Large intestine (tissue), 3 donors: ENCODE measurements around the gene GRM2. TPM values are rescaled to one million over a fixed set of nuclear protein-coding genes. Genes with fewer than 3 reads are reported as not detected.

ENCODE experiments used
- DNase-seq, 2 donors: peaks; one replicate each; pipeline versions ENCODE4 v3.0.0 to v3.0.0-alpha.2; 2013
- H3K27ac ChIP-seq: one replicate; pipeline ENCODE4 v1.5.1; 2013; ENCODE audit warnings: low read length
- H3K27me3 ChIP-seq: 2 replicates; pipeline ENCODE4 v1.6.1; 2013; ENCODE audit warnings: low read length; ENCODE audit not compliant: control insufficient read depth, insufficient read depth
- H3K36me3 ChIP-seq: 2 replicates; pipeline ENCODE4 v1.6.1; 2013; ENCODE audit warnings: low read length; ENCODE audit not compliant: control insufficient read depth, insufficient read depth
- H3K4me1 ChIP-seq: one replicate; pipeline ENCODE4 v1.6.1; 2013; ENCODE audit warnings: low read length; ENCODE audit not compliant: control insufficient read depth, insufficient read depth
- H3K4me3 ChIP-seq: one replicate; pipeline ENCODE4 v1.5.1; 2013; ENCODE audit warnings: low read length
- H3K9me3 ChIP-seq: one replicate; pipeline ENCODE4 v1.6.1; 2013; ENCODE audit warnings: mild to moderate bottlenecking, low read depth, low read length, moderate library complexity; ENCODE audit not compliant: control insufficient read depth
- WGBS: methylation state at CpG from one replicate; pipeline ENCODE4 v1.1.5; 2013; ENCODE audit warnings: low lambda C conversion rate; ENCODE audit not compliant: insufficient coverage; 5-methylcytosine and 5-hydroxymethylcytosine counted together
- polyA plus RNA-seq: library from polyadenylated mRNA; unstranded; fragments of 120-200 nt; gene quantifications from one replicate; pipeline ENCODE4 v1.2.1, GENCODE V29; 2013

Gene GRM2
- polyA plus RNA-seq, 1 donor: 0.18 TPM

- peaks cover 42% of the 10 kb centered on the region for H3K36me3 ChIP-seq
Observed at GRCh38 chr3:51704511-51704950, 2.3 kb upstream of the GRM2 start.

GRCh38 chr3:51705276-51706020 lies 1.4 kb upstream of the GRM2 start:
- Histone ChIP-seq H3K36me3 (peaks cover 33% of the 10 kb centered on the region), H3K4me3 (no peak overlapping the region), H3K9me3 (no peaks in the 10 kb centered on the region), H3K4me1 (no peaks in the 10 kb centered on the region), H3K27me3 (peaks cover 23% of the 10 kb centered on the region), H3K27ac (no peak overlapping the region)
- WGBS: no CpG with 5 or more reads among the region's 8 CpGs
- no peak for DNase-seq

More at GRCh38 chr3:51704511-51704950, 2.3 kb upstream of the GRM2 start:
- H3K9me3 ChIP-seq: no peaks in the 10 kb centered on the region
- no peak overlapping the region for H3K27ac ChIP-seq
- no peak for DNase-seq
- no CpG with 5 or more reads among the region's 4 CpGs for WGBS
- H3K4me1 ChIP-seq: no peaks in the 10 kb centered on the region
- peaks cover 23% of the 10 kb centered on the region for H3K27me3 ChIP-seq
- no peak overlapping the region for H3K4me3 ChIP-seq

- no peak overlapping the region for H3K4me3 ChIP-seq
- no peaks in the 10 kb centered on the region for H3K4me1 ChIP-seq
- H3K9me3 ChIP-seq: no peaks in the 10 kb centered on the region
- no peak overlapping the region for H3K27ac ChIP-seq
- no CpG with 5 or more reads among the region's 3 CpGs for WGBS
- DNase-seq: no peak
- H3K36me3 ChIP-seq: peaks cover 28% of the 10 kb centered on the region
- H3K27me3 ChIP-seq: peaks cover 23% of the 10 kb centered on the region
Observed at GRCh38 chr3:51706021-51706485, 815 bp upstream of the GRM2 start.

GRCh38 chr3:51708216-51708845 lies 1.5 kb downstream of the GRM2 start:
- no CpG with 5 or more reads among the region's 3 CpGs for WGBS
- peaks cover 23% of the 10 kb centered on the region for H3K27me3 ChIP-seq
- H3K4me3 ChIP-seq: no peak overlapping the region
- H3K27ac ChIP-seq: no peak overlapping the region
- no peaks in the 10 kb centered on the region for H3K9me3 ChIP-seq
- DNase-seq: no peak
- no peaks in the 10 kb centered on the region for H3K4me1 ChIP-seq
- peaks cover 12% of the 10 kb centered on the region for H3K36me3 ChIP-seq

- no peak for DNase-seq
- peaks cover 6% of the 10 kb centered on the region for H3K36me3 ChIP-seq
- H3K9me3 ChIP-seq: no peaks in the 10 kb centered on the region
- no CpG with 5 or more reads among the region's 17 CpGs for WGBS
- H3K27me3 ChIP-seq: peaks cover 23% of the 10 kb centered on the region
- no peak overlapping the region for H3K4me3 ChIP-seq
- H3K27ac ChIP-seq: no peak overlapping the region
- H3K4me1 ChIP-seq: no peaks in the 10 kb centered on the region
Observed at GRCh38 chr3:51709004-51709420, 2.1 kb downstream of the GRM2 start.

GRCh38 chr3:51709675-51710074 lies 2.8 kb downstream of the GRM2 start:
- H3K4me3 ChIP-seq: no peak overlapping the region
- peaks cover 23% of the 10 kb centered on the region for H3K27me3 ChIP-seq
- no peaks in the 10 kb centered on the region for H3K4me1 ChIP-seq
- H3K36me3 ChIP-seq: no peaks in the 10 kb centered on the region
- 80% methylated on average over 1 of the region's 4 CpGs for WGBS
- no peaks in the 10 kb centered on the region for H3K9me3 ChIP-seq
- DNase-seq: no peak
- H3K27ac ChIP-seq: no peak overlapping the region

GRCh38 chr3:51710631-51711351 lies 3.9 kb downstream of the GRM2 start:
- no peaks in the 10 kb centered on the region for H3K36me3 ChIP-seq
- peaks cover 23% of the 10 kb centered on the region for H3K27me3 ChIP-seq
- DNase-seq: no peak
- peaks cover 3% of the 10 kb centered on the region for H3K9me3 ChIP-seq
- no peaks in the 10 kb centered on the region for H3K4me1 ChIP-seq
- H3K4me3 ChIP-seq: no peak overlapping the region
- no peak overlapping the region for H3K27ac ChIP-seq
- WGBS: no CpG with 5 or more reads among the region's 10 CpGs

GRCh38 chr3:51711352-51712037 lies 4.6 kb downstream of the GRM2 start:
- Histone ChIP-seq H3K27me3 (peaks cover 23% of the 10 kb centered on the region), H3K4me3 (no peak overlapping the region), H3K27ac (no peak overlapping the region), H3K4me1 (no peaks in the 10 kb centered on the region), H3K36me3 (no peaks in the 10 kb centered on the region), H3K9me3 (peaks cover 3% of the 10 kb centered on the region)
- 83% methylated on average over 1 of the region's 8 CpGs for WGBS
- DNase-seq: no peak

- no peaks in the 10 kb centered on the region for H3K36me3 ChIP-seq
- no peak overlapping the region for H3K27ac ChIP-seq
- peaks cover 3% of the 10 kb centered on the region for H3K9me3 ChIP-seq
- no peak overlapping the region for H3K4me3 ChIP-seq
- no CpG with 5 or more reads among the region's 1 CpG for WGBS
- no peaks in the 10 kb centered on the region for H3K4me1 ChIP-seq
- no peak for DNase-seq
- peaks cover 22% of the 10 kb centered on the region for H3K27me3 ChIP-seq
Observed at GRCh38 chr3:51712038-51712420, 5.2 kb downstream of the GRM2 start.

- DNase-seq: no peak
- no CpG with 5 or more reads among the region's 20 CpGs for WGBS
- Histone ChIP-seq H3K27ac (no peak overlapping the region), H3K36me3 (no peaks in the 10 kb centered on the region), H3K4me3 (no peak overlapping the region), H3K27me3 (peaks cover 17% of the 10 kb centered on the region), H3K9me3 (peaks cover 3% of the 10 kb centered on the region), H3K4me1 (no peaks in the 10 kb centered on the region)
Observed at GRCh38 chr3:51712511-51712931, 5.7 kb downstream of the GRM2 start.
